Measurements from ENCODE around the gene CLRN3. TPM values are rescaled to one million over a fixed set of nuclear protein-coding genes. Genes with fewer than 3 reads are reported as not detected.

CLRN3 gene
- total RNA-seq, 2 experiments from 2014 or later = not detected

GRCh38 chr10:127925471-127926207 lies 32.9 kb upstream of the CLRN3 start:
- DNase-seq = no peak
- H3K27ac Mint-ChIP-seq = no peak overlapping the region
- H3K4me3 Mint-ChIP-seq = no peak overlapping the region
- no peaks in the 10 kb centered on the region for H3K36me3 Mint-ChIP-seq
- ChIA-PET CTCF (interaction anchor here (0.9 to 1.2 kb wide), 6 partner anchors 12 to 87 kb away, joined by 3 to 4 read pairs (median 3); partner anchors contain the start of gene PTPRE), POLR2A (no interaction called here)
- no peaks in the 10 kb centered on the region for H3K4me1 Mint-ChIP-seq (ENCODE audit: low read depth)
- H3K9me3 Mint-ChIP-seq = no peaks in the 10 kb centered on the region
- H3K27me3 Mint-ChIP-seq = no peaks in the 10 kb centered on the region
- intact Hi-C loops (cut with micrococcal nuclease) = no loop called here

- Mint-ChIP-seq H3K4me1 (ENCODE audit: low read depth) (peaks cover 2% of the 10 kb centered on the region), H3K27me3 (no peaks in the 10 kb centered on the region), H3K27ac (no peak overlapping the region), H3K36me3 (no peaks in the 10 kb centered on the region), H3K9me3 (no peaks in the 10 kb centered on the region), H3K4me3 (no peak overlapping the region)
- DNase-seq = no peak
- POLR2A ChIA-PET = no interaction called here
- intact Hi-C loops (cut with micrococcal nuclease) = no loop called here
- CTCF ChIA-PET = no interaction called here
Measured at GRCh38 chr10:127923646-127924045, 30.9 kb upstream of the CLRN3 start.

GRCh38 chr10:127922675-127923366 lies 30.1 kb upstream of the CLRN3 start:
- Mint-ChIP-seq H3K27me3 (no peaks in the 10 kb centered on the region), H3K27ac (no peak overlapping the region), H3K9me3 (no peaks in the 10 kb centered on the region), H3K4me3 (no peak overlapping the region), H3K4me1 (ENCODE audit: low read depth) (peaks cover 2% of the 10 kb centered on the region), H3K36me3 (no peaks in the 10 kb centered on the region)
- no peak for DNase-seq
- ChIA-PET CTCF (interaction anchor here (0.9 to 1.1 kb wide), 2 partner anchors 89 to 113 kb away, joined by 3 to 4 read pairs; no protein-coding TSS in a partner anchor), POLR2A (no interaction called here)
- intact Hi-C loops (cut with micrococcal nuclease) = no loop called here

- CTCF ChIA-PET = interaction anchor here (0.9 to 1.1 kb wide), 2 partner anchors 89 to 113 kb away, joined by 3 to 4 read pairs; no protein-coding TSS in a partner anchor
- intact Hi-C loops (cut with micrococcal nuclease) = no loop called here
- H3K27me3 Mint-ChIP-seq = no peaks in the 10 kb centered on the region
- H3K4me1 Mint-ChIP-seq (ENCODE audit: low read depth) = peaks cover 2% of the 10 kb centered on the region
- no peaks in the 10 kb centered on the region for H3K36me3 Mint-ChIP-seq
- H3K9me3 Mint-ChIP-seq = no peaks in the 10 kb centered on the region
- no peak for DNase-seq
- H3K27ac Mint-ChIP-seq = no peak overlapping the region
- no peak overlapping the region for H3K4me3 Mint-ChIP-seq
- POLR2A ChIA-PET = no interaction called here
Measured at GRCh38 chr10:127922206-127922605, 29.5 kb upstream of the CLRN3 start.

- POLR2A ChIA-PET = no interaction called here
- DNase-seq = no peak
- Mint-ChIP-seq H3K4me3 (no peak overlapping the region), H3K36me3 (no peaks in the 10 kb centered on the region), H3K4me1 (ENCODE audit: low read depth) (peaks cover 2% of the 10 kb centered on the region), H3K9me3 (no peaks in the 10 kb centered on the region), H3K27ac (no peak overlapping the region), H3K27me3 (no peaks in the 10 kb centered on the region)
- CTCF ChIA-PET = interaction anchor here (0.9 to 1.4 kb wide), 3 partner anchors 15 to 147 kb away, joined by 3 to 4 read pairs (median 3); partner anchors contain the start of gene PTPRE
- intact Hi-C loops (cut with micrococcal nuclease) = no loop called here
Measured at GRCh38 chr10:127921753-127922145, 29.0 kb upstream of the CLRN3 start.

- H3K36me3 Mint-ChIP-seq = no peaks in the 10 kb centered on the region
- no peak overlapping the region for H3K27ac Mint-ChIP-seq
- no peak overlapping the region for H3K4me3 Mint-ChIP-seq
- H3K27me3 Mint-ChIP-seq = no peaks in the 10 kb centered on the region
- intact Hi-C loops (cut with micrococcal nuclease) = no loop called here
- ChIA-PET CTCF (interaction anchor here (0.9 to 1.6 kb wide), 5 partner anchors 13 to 148 kb away, joined by 3 to 4 read pairs (median 4); partner anchors contain the start of gene PTPRE), POLR2A (no interaction called here)
- H3K4me1 Mint-ChIP-seq (ENCODE audit: low read depth) = peaks cover 2% of the 10 kb centered on the region
- H3K9me3 Mint-ChIP-seq = peaks cover 3% of the 10 kb centered on the region
- no peak for DNase-seq
Measured at GRCh38 chr10:127921075-127921752, 28.5 kb upstream of the CLRN3 start.

- Mint-ChIP-seq H3K36me3 (no peaks in the 10 kb centered on the region), H3K27me3 (no peaks in the 10 kb centered on the region), H3K27ac (no peak overlapping the region), H3K4me3 (no peak overlapping the region), H3K9me3 (peaks cover 4% of the 10 kb centered on the region), H3K4me1 (ENCODE audit: low read depth) (peaks cover 2% of the 10 kb centered on the region)
- no peak for DNase-seq
- ChIA-PET POLR2A (no interaction called here), CTCF (interaction anchor here (0.9 to 1.6 kb wide), 5 partner anchors 12 to 149 kb away, joined by 3 to 4 read pairs (median 4); partner anchors contain the start of gene PTPRE)
- intact Hi-C loops (cut with micrococcal nuclease) = no loop called here
Measured at GRCh38 chr10:127920306-127921074, 27.7 kb upstream of the CLRN3 start.

GRCh38 chr10:127919418-127920271 lies 26.9 kb upstream of the CLRN3 start:
- H3K4me3 Mint-ChIP-seq = no peak overlapping the region
- peaks cover 4% of the 10 kb centered on the region for H3K9me3 Mint-ChIP-seq
- ChIA-PET POLR2A (no interaction called here), CTCF (interaction anchor here (1.0 to 1.6 kb wide), 2 partner anchors 87 to 90 kb away, joined by 3 to 4 read pairs; no protein-coding TSS in a partner anchor)
- peak; percentile 25 for DNase-seq
- H3K36me3 Mint-ChIP-seq = no peaks in the 10 kb centered on the region
- no peaks in the 10 kb centered on the region for H3K27me3 Mint-ChIP-seq
- intact Hi-C loops (cut with micrococcal nuclease) = no loop called here
- peaks cover 2% of the 10 kb centered on the region for H3K4me1 Mint-ChIP-seq (ENCODE audit: low read depth)
- H3K27ac Mint-ChIP-seq = no peak overlapping the region

GRCh38 chr10:127918572-127918971 lies 25.8 kb upstream of the CLRN3 start:
- Mint-ChIP-seq H3K36me3 (no peaks in the 10 kb centered on the region), H3K27ac (no peak overlapping the region), H3K4me1 (ENCODE audit: low read depth) (peaks cover 2% of the 10 kb centered on the region), H3K4me3 (no peak overlapping the region), H3K27me3 (no peaks in the 10 kb centered on the region), H3K9me3 (peaks cover 4% of the 10 kb centered on the region)
- CTCF ChIA-PET = no interaction called here
- intact Hi-C loops (cut with micrococcal nuclease) = no loop called here
- POLR2A ChIA-PET = no interaction called here
- no peak for DNase-seq

- POLR2A ChIA-PET = no interaction called here
- H3K4me3 Mint-ChIP-seq = no peak overlapping the region
- intact Hi-C loops (cut with micrococcal nuclease) = no loop called here
- DNase-seq = no peak
- no peaks in the 10 kb centered on the region for H3K27me3 Mint-ChIP-seq
- no peaks in the 10 kb centered on the region for H3K36me3 Mint-ChIP-seq
- CTCF ChIA-PET = no interaction called here
- no peak overlapping the region for H3K27ac Mint-ChIP-seq
- peaks cover 4% of the 10 kb centered on the region for H3K9me3 Mint-ChIP-seq
- H3K4me1 Mint-ChIP-seq (ENCODE audit: low read depth) = peaks cover 2% of the 10 kb centered on the region
Measured at GRCh38 chr10:127916826-127917225, 24.1 kb upstream of the CLRN3 start.

GRCh38 chr10:127915324-127915723 lies 22.6 kb upstream of the CLRN3 start:
- H3K4me3 Mint-ChIP-seq = no peak overlapping the region
- no peaks in the 10 kb centered on the region for H3K27me3 Mint-ChIP-seq
- ChIA-PET POLR2A (no interaction called here), CTCF (interaction anchor here (1.4 kb wide), 1 partner anchor 96 kb away, joined by 6 read pairs; no protein-coding TSS in a partner anchor)
- H3K4me1 Mint-ChIP-seq (ENCODE audit: low read depth) = peaks cover 2% of the 10 kb centered on the region
- DNase-seq = no peak
- intact Hi-C loops (cut with micrococcal nuclease) = no loop called here
- H3K36me3 Mint-ChIP-seq = no peaks in the 10 kb centered on the region
- no peak overlapping the region for H3K27ac Mint-ChIP-seq
- peaks cover 4% of the 10 kb centered on the region for H3K9me3 Mint-ChIP-seq

All from activated CD4-positive, alpha-beta memory T cell treated with anti-CD3 and anti-CD28 coated beads for 36 hours (primary cell).